GM21528 (cell line): ENCODE data around the gene CCT6B.

Experiments used
- ATAC-seq: cut with Tn5 transposase; IDR thresholded peaks from one replicate; pipeline ENCODE4 v1.9.1; 2021; ENCODE audit warnings: mild to moderate bottlenecking, moderate library complexity; ENCODE audit not compliant: unreplicated experiment, low FRiP score

Gene CCT6B

DNA sequence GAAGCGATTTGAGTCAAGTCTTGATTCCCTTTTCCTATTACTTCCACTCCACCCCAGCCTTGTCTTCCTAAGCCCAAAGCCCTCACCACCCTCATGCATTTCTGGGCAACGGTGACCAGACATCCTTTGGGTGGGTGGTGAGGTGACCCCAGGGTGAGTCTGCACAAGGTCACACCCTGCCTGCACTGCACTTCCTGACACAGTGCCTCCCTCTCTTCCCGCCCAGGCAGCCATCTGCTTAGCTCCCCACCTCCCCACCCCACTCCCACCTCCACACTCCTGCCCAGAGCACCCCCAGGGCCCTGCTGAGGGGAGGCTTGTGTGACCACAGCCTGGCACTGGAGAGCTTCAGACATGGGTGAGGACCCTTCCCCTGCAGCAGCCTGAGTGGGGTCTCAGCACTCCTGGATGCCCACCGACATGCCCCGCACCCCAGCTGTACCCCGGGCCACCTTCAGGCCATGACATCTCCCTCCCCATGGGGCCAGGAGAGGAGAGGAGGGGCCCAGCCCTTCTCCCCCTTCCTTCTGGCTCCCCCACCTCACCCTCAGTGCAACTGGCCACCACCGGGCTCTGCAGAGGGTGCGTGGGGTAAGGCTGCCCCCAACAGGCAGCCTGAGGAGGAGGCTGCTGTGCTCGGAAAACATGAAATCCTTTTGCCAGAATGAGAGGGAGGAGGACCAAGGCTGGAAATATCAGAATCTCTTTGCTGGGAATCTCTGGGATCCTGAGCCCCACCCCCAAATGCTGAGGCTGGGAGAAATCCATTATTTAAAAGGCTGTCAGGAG is 68.6 kb downstream of the CCT6B start:
- ATAC-seq: no peak

DNA sequence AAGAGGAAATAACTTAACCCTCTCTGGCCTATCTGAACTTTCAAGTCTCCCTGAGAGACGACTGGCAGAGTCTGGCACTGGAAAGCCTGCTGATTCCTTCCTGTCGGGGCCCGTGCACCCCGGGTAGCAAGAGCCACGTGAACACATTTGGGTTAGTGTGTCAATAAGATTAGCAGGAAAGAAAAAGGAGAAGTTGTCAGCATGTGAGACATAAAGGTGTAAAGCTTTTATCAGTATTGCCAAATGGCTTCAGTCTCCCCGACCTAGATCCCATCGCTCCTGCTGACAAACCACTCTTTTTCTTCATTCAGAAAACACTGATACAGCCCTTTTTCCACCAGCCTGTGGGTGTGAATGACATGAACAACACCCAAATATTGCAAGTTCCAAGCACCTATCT is 74.4 kb downstream of the CCT6B start:
- ATAC-seq: no peak

DNA sequence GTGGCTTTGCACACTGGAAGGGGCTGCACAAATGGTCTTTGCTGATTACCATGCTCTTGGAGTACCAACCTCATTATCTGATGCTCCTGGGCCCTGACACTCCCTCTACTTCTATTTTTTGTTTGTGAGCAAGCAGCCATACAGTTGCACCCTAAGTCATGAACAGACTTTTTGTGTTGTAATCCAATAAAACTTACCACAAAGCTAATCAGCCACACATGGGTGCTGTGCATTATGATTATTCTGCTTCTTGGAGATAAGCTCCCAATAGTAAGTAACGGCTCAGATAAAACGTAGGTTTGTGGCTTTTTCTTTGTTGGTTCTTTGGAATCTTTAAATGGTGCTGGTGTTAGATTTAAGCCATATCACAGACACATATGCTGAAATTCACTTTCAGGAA is 76.2 kb downstream of the CCT6B start:
- no peak for ATAC-seq

DNA sequence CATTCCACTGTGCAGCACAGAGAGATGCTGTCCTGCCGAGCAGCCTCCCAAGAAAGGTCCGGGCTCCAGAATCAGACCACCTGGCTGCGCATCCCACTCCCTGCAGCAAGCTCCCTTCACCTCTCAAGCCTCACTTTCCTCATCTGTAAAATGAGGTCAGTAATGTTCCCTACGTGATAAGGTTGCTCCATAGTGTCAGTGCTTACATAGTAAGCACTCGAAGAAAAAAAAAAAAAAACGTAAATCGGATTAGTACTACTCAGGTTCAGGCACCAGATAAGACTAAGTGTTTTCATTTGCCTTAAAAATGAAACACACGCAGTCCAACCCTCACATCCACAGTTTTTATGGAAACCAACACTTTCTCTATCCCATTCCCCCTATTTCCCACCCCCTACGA is 76.7 kb downstream of the CCT6B start:
- ATAC-seq: no peak

DNA sequence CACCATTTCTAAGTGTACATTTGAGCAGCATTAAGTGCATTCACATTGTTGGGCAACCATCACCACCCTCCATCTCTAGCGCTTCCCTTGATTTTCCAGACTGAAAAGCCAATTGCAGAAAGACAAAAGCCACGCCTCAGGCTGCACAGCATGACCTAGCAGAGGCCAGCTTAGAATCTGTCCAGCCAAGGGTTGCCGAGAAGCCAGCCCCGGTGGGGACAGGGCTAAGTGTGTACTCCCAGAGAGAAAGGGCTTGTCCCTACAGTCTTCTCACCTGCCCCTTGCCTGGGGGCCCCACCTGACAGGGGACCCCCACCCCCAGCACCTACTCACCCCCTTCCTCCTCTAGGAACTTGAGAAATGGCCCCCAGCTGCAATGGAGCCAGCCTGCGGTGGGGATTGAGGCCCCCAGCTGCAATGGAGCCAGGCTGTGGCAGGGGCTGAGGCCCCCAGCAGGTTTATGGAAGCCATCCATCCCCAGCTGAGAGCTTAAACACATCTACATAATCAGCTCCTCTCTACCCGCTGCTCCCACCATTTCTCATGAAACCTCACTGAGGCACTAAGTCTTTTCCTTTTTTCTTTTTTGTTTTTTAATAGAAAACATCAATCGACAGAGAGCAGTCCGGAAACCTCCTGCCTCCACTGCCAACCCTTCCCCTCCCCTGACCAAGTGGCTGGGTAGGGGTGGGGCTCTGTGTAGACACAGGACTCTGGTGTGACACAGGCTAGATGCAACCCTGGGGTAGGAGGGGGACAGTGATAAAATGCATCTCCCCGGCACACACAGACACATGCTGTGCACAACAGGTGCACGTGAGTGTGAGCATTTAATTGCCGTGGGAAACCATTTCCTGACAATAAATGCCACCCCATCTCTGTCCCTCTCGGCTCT is 77.9 kb downstream of the CCT6B start:
- ATAC-seq: no peak

DNA sequence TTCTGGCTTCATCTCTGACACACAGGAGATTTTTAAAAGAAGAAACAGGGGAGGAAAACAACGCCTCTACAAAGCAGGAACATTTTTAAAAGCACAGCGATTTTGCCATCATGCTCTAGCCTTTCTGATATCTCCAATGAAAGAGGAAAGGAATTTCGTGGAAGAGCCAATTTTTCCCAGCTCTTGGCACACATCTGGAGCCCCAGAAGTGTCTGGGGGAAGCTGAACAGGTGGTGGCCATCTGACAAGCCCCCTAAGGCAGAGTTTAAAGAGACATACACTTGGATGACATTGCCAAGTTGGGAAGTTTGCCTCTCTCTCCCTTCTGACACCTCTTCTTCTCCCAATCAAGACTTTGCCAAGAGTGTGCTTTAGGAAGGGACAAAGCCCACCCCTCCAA is 82.1 kb downstream of the CCT6B start:
- ATAC-seq: no peak
